Effector CD8-positive, alpha-beta T cell (primary cell): ENCODE measurements around the gene ACTRT2.

Experiments used
- DNase-seq: peaks from one replicate; lab custom pipeline; 2025; lab: John Stamatoyannopoulos, UW

The ACTRT2 gene

GRCh38 chr1:2983706-2984398 is 37.4 kb upstream of the ACTRT2 start:
- DNase-seq = no peak

- no peak for DNase-seq
Measured at GRCh38 chr1:2984399-2985061, 36.7 kb upstream of the ACTRT2 start.

- no peak for DNase-seq
Measured at GRCh38 chr1:2985067-2985561, 36.2 kb upstream of the ACTRT2 start.

- DNase-seq = no peak
Measured at GRCh38 chr1:2985694-2986548, 35.3 kb upstream of the ACTRT2 start.

- DNase-seq = no peak
Measured at GRCh38 chr1:2986549-2987305, 34.5 kb upstream of the ACTRT2 start.

GRCh38 chr1:2987773-2988172 is 33.5 kb upstream of the ACTRT2 start:
- no peak for DNase-seq

- no peak for DNase-seq
Measured at GRCh38 chr1:2988256-2988655, 33.0 kb upstream of the ACTRT2 start.

- DNase-seq = no peak
Measured at GRCh38 chr1:2989185-2989584, 32.1 kb upstream of the ACTRT2 start.

GRCh38 chr1:2989976-2990375 is 31.3 kb upstream of the ACTRT2 start:
- no peak for DNase-seq

GRCh38 chr1:2990376-2991115 is 30.7 kb upstream of the ACTRT2 start:
- DNase-seq = no peak

- no peak for DNase-seq
Measured at GRCh38 chr1:2991753-2992495, 29.3 kb upstream of the ACTRT2 start.

- no peak for DNase-seq
Measured at GRCh38 chr1:2998503-2999100, 22.7 kb upstream of the ACTRT2 start.

GRCh38 chr1:2999138-2999537 is 22.1 kb upstream of the ACTRT2 start:
- no peak for DNase-seq

GRCh38 chr1:2999571-2999970 is 21.7 kb upstream of the ACTRT2 start:
- no peak for DNase-seq

GRCh38 chr1:3000214-3000613 is 21.1 kb upstream of the ACTRT2 start:
- no peak for DNase-seq

- DNase-seq = no peak
Measured at GRCh38 chr1:3000671-3001470, 20.4 kb upstream of the ACTRT2 start.

GRCh38 chr1:3001471-3002348 is 19.6 kb upstream of the ACTRT2 start:
- DNase-seq = no peak
